ENCODE measurements around the gene LRFN3.
"Not testable (repeated sequence)": the region's sequence is repeated elsewhere in the genome, so short reads cannot be mapped to it uniquely, and the experiment has no call there.

The LRFN3 gene

GRCh38 chr19:35938282-35939224 lies 2.4 kb downstream of the LRFN3 start:
- DNase-seq (ENCODE audit: low read depth in 2 of 2): no peak

- no peak for DNase-seq (ENCODE audit: low read depth in 2 of 2)
Observed at GRCh38 chr19:35939307-35940077, 3.3 kb downstream of the LRFN3 start.

GRCh38 chr19:35940078-35940775 lies 4.1 kb downstream of the LRFN3 start:
- no peak for DNase-seq (ENCODE audit: low read depth in 2 of 2)

GRCh38 chr19:35940839-35941238 lies 4.7 kb downstream of the LRFN3 start:
- DNase-seq (ENCODE audit: low read depth in 2 of 2): no peak

DNA sequence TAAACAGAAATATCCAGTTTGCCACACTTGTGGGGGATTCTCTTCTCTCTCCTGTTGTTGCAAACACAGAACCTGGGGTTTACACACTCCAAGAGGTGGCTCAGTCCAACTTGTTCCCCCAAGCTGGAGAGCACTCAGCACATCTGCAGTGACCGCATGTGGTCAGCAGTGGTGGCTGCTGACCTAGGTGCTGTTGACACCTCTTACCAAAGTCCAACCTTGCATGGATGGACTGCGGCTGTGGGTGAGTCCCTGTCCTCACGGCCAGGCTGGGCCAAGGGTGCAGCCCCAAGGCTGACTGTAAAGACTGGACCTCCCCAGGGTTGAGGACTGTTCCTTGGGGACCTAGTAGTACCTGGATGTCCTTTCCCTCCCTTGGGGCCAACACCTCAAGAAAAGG lies 6.1 kb downstream of the LRFN3 start:
- DNase-seq (ENCODE audit: low read depth in 2 of 2): no peak

GRCh38 chr19:35943321-35944301 lies 7.4 kb downstream of the LRFN3 start:
- DNase-seq (ENCODE audit: low read depth in 2 of 2): no peak

DNA sequence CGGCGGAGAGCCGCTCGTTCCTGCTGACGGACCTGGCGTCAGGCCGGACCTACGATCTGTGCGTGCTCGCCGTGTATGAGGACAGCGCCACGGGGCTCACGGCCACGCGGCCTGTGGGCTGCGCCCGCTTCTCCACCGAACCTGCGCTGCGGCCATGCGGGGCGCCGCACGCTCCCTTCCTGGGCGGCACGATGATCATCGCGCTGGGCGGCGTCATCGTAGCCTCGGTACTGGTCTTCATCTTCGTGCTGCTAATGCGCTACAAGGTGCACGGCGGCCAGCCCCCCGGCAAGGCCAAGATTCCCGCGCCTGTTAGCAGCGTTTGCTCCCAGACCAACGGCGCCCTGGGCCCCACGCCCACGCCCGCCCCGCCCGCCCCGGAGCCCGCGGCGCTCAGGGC lies 8.4 kb downstream of the LRFN3 start:
- no peak for DNase-seq (ENCODE audit: low read depth in 2 of 2)

- no peak for DNase-seq (ENCODE audit: low read depth in 2 of 2)
Observed at GRCh38 chr19:35945121-35945790, 9.1 kb downstream of the LRFN3 start.

DNA sequence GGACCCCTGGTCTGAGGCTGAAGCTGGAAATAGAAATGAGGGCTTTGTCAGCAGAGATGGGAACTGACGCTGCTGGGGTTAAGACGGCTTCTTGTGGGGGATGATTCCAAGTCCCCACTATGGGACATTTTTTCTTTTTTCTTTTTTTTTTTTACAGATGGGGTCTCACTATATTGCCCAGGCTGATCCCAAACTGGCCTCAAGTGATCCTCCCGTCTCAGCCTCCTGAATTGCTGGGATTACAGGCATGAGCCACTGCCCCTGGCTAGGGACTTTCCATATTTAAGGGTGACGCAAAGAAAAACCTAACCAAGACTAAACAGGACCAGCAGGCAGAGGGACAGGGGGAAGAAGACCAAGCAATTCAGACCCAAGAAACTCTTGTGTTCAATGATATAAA lies 10.0 kb downstream of the LRFN3 start:
- no peak for DNase-seq (ENCODE audit: low read depth in 2 of 2)

- DNase-seq (ENCODE audit: low read depth in 2 of 2): no peak
Observed at GRCh38 chr19:35949131-35949530, 13.0 kb downstream of the LRFN3 start.

- no peak for DNase-seq (ENCODE audit: low read depth in 2 of 2)
Observed at GRCh38 chr19:35955881-35956634, 19.9 kb downstream of the LRFN3 start.

DNA sequence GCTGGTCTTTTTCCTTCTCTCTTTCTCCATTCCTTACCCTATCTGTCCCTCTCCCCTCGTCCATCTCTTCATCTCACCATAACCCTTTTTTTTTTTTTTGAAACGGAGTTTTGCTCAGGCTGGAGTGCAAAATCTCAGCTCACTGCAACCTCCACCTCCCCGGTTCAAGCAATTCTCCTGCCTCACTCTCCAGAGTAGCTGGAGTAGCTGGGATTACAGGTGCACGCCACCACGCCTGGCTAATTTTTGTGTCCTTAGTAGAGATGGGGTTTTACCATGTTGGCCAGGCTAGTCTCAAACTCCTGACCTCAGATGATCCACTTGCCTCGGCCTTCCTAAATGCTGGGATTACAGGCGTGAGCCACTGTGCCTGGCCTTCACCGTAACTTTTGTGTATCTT lies 21.2 kb downstream of the LRFN3 start:
- DNase-seq (ENCODE audit: low read depth in 2 of 2): not testable (repeated sequence)

GRCh38 chr19:35958660-35959039 lies 22.5 kb downstream of the LRFN3 start:
- DNase-seq (ENCODE audit: low read depth in 2 of 2): no peak

GRCh38 chr19:35959040-35959967 lies 23.1 kb downstream of the LRFN3 start:
- peak; percentile 52 to 57 for DNase-seq (ENCODE audit: low read depth in 2 of 2)

DNA sequence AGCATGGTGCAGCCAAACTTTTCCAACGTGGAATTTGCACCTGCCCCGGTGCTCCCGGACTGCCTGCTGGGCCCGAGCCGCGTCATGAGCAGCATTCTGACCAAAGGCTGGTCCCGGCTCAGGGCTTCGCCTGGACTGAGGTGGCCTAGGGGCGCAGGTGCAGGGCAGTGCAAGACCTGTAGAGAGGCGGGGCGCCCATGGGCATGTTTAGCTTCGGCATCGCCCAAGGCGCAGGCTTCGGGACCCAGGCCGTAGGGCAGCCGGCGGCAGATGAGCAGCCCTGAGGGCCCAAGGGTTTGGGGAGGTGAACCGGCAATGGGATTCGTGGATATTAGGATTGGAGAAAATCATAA lies 23.8 kb downstream of the LRFN3 start:
- DNase-seq (ENCODE audit: low read depth in 2 of 2): no peak

DNA sequence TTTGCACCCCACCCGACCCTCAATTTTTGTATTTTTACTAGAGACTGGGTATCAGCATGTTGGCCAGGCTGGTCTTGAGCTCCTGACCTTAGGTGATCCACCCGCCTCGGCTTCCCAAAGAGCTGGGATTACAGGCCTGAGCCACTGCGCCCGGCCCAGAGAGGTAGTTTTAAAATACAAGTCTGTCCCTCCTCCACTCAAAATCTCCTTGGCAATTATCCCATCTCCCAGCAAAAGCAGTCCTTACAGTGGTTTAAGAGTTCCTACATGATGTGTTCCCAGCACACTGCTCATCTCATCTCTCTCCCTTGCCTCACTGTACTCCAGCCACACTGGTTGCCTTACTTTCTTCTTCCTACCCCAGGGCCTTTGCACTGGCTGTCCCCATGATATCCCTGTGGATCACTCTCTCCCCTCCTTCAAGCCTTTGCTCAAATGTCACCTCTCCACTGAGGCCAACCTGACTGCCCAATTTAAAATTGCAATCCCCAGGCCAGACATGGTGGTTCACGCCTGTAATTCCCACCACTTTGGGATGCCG lies 24.3 kb downstream of the LRFN3 start:
- no peak for DNase-seq (ENCODE audit: low read depth in 2 of 2)

GRCh38 chr19:35963514-35963913 lies 27.3 kb downstream of the LRFN3 start:
- DNase-seq (ENCODE audit: low read depth in 2 of 2): peak; percentile 20 to 33

DNA sequence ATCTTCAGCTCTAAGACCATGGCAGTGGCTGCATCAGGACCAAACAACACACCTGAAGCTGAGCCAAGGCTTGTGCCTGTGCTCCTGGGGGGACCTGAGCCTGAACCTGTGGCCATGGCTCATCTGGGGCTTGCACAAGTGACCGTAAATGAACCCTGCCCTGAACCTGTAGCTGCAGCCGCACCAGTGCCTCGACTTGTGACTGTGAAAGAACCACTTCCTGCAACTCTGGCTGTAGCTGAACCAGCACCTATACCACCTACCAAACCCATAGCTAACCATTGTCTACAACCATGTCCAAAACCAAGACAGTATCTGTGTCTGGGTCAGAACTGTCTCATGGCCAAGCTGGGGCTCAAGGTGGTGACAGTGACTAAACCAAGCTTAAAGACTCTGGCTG lies 30.6 kb downstream of the LRFN3 start:
- DNase-seq (ENCODE audit: low read depth in 2 of 2): no peak

Data from stimulated activated CD8-positive, alpha-beta memory T cell treated with anti-CD3 and anti-CD28 coated beads, Interleukin-2, amount 100 ng/mL, for 48 hours (primary cell).